HL-60 (cell line): ENCODE measurements around the gene ZNF410.

Experiments used
- GABPA ChIP-seq: IDR thresholded peaks from 2 replicates; pipeline ENCODE4 v1.6.1; 2012; ENCODE audit warnings: low read depth
- POLR2AphosphoS5 ChIP-seq: IDR thresholded peaks from 2 replicates; pipeline ENCODE4 v1.6.1; 2012; ENCODE audit warnings: low read depth
- SPI1 ChIP-seq: IDR thresholded peaks from 2 replicates; pipeline ENCODE4 v1.6.1; 2012; ENCODE audit warnings: low read depth, mild to moderate bottlenecking, borderline replicate concordance
- TF ChIP-seq, protein P1 (sequence below): IDR thresholded peaks from one replicate; pipeline ENCODE4 v1.5.1; 2011; ENCODE audit warnings: low read length, control low read depth, inconsistent platforms; ENCODE audit not compliant: insufficient read depth
- TF ChIP-seq, protein P2 (sequence below): IDR thresholded peaks from 2 replicates; pipeline ENCODE4 v1.6.1; 2012; ENCODE audit warnings: low read depth; ENCODE audit not compliant: insufficient replicate concordance

DNA sequence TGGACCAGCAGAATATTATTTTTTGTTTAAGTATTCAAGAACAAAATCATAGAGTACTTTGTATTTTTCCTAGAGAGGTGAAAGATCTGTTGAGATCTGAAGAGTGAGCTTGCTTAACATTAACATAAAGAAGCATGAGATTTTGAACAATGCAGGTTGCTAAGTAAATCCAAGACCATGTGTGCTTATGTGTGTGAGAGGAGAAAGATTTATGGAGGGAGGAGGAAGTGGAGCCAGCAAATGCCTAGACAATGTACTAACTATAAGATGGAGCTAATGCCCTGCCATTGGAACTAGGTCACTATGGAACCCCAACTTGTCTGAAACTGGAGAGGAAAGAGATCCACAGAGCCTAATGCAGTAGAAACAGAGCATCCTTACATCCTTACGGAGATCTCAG lies 49.9 kb downstream of the ZNF410 start:
- TF ChIP-seq, protein P1, sequence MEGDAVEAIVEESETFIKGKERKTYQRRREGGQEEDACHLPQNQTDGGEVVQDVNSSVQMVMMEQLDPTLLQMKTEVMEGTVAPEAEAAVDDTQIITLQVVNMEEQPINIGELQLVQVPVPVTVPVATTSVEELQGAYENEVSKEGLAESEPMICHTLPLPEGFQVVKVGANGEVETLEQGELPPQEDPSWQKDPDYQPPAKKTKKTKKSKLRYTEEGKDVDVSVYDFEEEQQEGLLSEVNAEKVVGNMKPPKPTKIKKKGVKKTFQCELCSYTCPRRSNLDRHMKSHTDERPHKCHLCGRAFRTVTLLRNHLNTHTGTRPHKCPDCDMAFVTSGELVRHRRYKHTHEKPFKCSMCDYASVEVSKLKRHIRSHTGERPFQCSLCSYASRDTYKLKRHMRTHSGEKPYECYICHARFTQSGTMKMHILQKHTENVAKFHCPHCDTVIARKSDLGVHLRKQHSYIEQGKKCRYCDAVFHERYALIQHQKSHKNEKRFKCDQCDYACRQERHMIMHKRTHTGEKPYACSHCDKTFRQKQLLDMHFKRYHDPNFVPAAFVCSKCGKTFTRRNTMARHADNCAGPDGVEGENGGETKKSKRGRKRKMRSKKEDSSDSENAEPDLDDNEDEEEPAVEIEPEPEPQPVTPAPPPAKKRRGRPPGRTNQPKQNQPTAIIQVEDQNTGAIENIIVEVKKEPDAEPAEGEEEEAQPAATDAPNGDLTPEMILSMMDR = no peak
- no peak for TF ChIP-seq POLR2AphosphoS5
- TF ChIP-seq, protein P2, sequence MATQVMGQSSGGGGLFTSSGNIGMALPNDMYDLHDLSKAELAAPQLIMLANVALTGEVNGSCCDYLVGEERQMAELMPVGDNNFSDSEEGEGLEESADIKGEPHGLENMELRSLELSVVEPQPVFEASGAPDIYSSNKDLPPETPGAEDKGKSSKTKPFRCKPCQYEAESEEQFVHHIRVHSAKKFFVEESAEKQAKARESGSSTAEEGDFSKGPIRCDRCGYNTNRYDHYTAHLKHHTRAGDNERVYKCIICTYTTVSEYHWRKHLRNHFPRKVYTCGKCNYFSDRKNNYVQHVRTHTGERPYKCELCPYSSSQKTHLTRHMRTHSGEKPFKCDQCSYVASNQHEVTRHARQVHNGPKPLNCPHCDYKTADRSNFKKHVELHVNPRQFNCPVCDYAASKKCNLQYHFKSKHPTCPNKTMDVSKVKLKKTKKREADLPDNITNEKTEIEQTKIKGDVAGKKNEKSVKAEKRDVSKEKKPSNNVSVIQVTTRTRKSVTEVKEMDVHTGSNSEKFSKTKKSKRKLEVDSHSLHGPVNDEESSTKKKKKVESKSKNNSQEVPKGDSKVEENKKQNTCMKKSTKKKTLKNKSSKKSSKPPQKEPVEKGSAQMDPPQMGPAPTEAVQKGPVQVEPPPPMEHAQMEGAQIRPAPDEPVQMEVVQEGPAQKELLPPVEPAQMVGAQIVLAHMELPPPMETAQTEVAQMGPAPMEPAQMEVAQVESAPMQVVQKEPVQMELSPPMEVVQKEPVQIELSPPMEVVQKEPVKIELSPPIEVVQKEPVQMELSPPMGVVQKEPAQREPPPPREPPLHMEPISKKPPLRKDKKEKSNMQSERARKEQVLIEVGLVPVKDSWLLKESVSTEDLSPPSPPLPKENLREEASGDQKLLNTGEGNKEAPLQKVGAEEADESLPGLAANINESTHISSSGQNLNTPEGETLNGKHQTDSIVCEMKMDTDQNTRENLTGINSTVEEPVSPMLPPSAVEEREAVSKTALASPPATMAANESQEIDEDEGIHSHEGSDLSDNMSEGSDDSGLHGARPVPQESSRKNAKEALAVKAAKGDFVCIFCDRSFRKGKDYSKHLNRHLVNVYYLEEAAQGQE = no peak
- TF ChIP-seq GABPA = no peak
- TF ChIP-seq SPI1 = no peak
